ENCODE data around the gene IQSEC1.

IQSEC1 gene

DNA sequence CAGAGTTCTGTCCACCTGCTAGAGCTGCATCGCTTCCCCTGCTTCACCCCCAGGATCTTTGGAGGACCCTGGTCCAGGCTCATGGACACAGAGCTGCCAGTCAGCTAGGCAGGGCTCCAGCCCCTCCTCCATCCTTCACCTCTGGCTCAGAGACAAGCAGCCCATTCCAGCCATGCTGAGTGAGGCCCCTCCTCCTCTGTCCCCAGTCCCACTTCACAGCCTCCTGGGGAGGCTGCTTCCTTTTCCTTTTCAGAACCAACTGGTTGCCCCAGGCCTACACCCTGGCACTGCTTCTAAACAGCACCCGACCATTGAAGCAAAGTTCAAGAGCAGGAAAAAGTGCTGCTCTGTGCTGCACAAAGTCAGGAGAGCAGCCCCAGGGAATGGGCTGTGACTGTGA lies 22.2 kb downstream of the IQSEC1 start:
- no peaks in the 10 kb centered on the region for H3K4me1 ChIP-seq (ENCODE audit: control insufficient read depth, insufficient read depth, low read length)
- H3K36me3 ChIP-seq (ENCODE audit: insufficient read depth, low read length), result no peaks in the 10 kb centered on the region
- H3K4me2 ChIP-seq (ENCODE audit: low read length), result no peak overlapping the region
- H3K9me3 ChIP-seq (replicated peaks; ENCODE audit: low read length), result no peaks in the 10 kb centered on the region
- H3K9ac ChIP-seq (ENCODE audit: low read depth, low read length), result no peak overlapping the region
- H3K27me3 ChIP-seq (ENCODE audit: control insufficient read depth, insufficient read depth, low read length), result peaks cover 14% of the 10 kb centered on the region
- H3K4me3 ChIP-seq (ENCODE audit: low read length), result no peak overlapping the region

DNA sequence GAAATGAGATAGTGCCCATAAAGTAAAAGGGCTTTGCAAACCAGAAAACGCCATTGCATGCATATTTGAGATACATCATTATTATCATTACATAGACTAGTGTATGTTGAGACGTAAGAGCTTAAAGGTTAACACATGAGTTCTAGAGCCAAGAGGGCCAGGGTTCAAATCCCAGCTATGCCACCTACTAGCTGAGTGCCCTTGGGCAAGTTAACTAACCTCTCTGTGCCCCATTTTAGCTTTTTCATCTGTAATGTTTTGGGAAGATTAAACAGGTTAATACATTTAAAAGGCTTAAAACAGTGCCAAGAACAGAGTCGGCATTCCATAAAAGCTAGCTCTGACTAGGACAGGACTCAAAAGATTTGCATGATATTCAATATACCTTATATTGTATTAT lies 22.8 kb downstream of the IQSEC1 start:
- Histone ChIP-seq H3K36me3 (ENCODE audit: insufficient read depth, low read length) (no peaks in the 10 kb centered on the region), H3K4me1 (ENCODE audit: control insufficient read depth, insufficient read depth, low read length) (no peaks in the 10 kb centered on the region), H3K4me3 (ENCODE audit: low read length) (no peak overlapping the region), H3K4me2 (ENCODE audit: low read length) (no peak overlapping the region), H3K9me3 (replicated peaks; ENCODE audit: low read length) (no peaks in the 10 kb centered on the region), H3K9ac (ENCODE audit: low read depth, low read length) (no peak overlapping the region), H3K27me3 (ENCODE audit: control insufficient read depth, insufficient read depth, low read length) (peaks cover 14% of the 10 kb centered on the region)

DNA sequence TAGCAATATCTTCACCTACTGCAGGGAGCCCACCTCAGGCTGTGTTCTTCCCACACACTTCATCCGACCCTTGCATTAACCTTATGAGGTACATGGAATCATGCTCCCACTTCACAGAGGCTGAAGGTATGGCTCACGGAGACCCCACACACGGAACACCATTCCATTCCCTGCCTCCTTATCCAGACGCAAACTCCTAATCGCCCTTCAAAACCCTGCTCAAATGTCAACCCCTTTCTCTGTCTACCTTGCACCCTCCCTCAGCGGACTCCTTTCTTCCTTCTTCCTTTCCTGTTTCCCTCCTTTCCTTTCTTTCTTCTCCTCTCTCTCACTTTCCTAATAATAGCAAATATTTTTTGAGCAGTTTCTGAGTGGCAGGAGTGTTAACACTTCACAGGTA lies 23.8 kb downstream of the IQSEC1 start:
- Histone ChIP-seq H3K4me3 (ENCODE audit: low read length) (no peak overlapping the region), H3K9ac (ENCODE audit: low read depth, low read length) (no peak overlapping the region), H3K9me3 (replicated peaks; ENCODE audit: low read length) (no peaks in the 10 kb centered on the region), H3K36me3 (ENCODE audit: insufficient read depth, low read length) (no peaks in the 10 kb centered on the region), H3K4me2 (ENCODE audit: low read length) (no peak overlapping the region), H3K4me1 (ENCODE audit: control insufficient read depth, insufficient read depth, low read length) (no peaks in the 10 kb centered on the region), H3K27me3 (ENCODE audit: control insufficient read depth, insufficient read depth, low read length) (peaks cover 12% of the 10 kb centered on the region)

DNA sequence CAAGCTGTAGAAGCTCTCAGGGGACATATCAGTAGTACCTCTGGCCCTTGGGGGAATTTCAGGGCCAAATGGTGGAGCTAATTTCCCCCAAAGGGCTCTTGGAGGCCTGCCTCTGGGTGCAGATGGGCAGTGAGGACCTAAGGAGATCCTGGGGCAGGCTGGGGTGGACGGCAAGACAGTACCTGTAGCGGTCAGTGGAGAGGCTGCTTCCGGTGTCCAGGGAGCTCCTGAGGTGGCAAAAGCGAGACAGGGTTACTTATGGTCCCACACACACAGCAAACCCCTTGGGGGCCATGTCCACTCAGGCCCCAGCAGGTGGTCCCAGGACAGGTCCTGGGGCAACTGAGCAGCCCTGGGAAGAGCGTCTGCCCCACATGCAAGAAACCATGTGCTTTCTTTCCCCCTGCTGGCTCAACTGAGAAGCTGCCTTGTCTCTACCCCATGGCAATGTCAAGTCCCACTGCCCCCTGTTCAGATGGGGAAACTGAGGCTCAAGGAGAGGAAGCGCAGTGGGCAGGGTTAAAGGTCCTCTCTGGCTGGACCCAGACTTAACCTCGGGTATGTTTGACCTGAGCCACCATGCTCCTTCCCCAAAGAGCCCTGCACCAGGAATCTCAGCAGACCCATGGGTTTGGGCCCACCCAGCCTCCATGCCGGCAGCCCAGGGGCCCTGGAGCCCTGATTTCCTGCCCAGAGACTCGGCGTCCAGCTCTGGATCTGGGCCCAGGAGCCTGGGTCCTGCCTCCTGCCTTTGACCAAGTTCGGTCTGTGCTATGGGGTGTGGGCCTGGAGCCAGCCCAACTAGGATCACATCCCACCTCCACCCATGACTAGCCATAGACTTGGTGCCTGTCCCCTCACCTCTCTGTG lies 25.7 kb downstream of the IQSEC1 start:
- Histone ChIP-seq H3K4me3 (ENCODE audit: low read length) (no peak overlapping the region), H3K4me1 (ENCODE audit: control insufficient read depth, insufficient read depth, low read length) (no peaks in the 10 kb centered on the region), H3K27me3 (ENCODE audit: control insufficient read depth, insufficient read depth, low read length) (no peaks in the 10 kb centered on the region), H3K4me2 (ENCODE audit: low read length) (no peak overlapping the region), H3K36me3 (ENCODE audit: insufficient read depth, low read length) (no peaks in the 10 kb centered on the region), H3K9me3 (replicated peaks; ENCODE audit: low read length) (no peaks in the 10 kb centered on the region), H3K9ac (ENCODE audit: low read depth, low read length) (no peak overlapping the region)

DNA sequence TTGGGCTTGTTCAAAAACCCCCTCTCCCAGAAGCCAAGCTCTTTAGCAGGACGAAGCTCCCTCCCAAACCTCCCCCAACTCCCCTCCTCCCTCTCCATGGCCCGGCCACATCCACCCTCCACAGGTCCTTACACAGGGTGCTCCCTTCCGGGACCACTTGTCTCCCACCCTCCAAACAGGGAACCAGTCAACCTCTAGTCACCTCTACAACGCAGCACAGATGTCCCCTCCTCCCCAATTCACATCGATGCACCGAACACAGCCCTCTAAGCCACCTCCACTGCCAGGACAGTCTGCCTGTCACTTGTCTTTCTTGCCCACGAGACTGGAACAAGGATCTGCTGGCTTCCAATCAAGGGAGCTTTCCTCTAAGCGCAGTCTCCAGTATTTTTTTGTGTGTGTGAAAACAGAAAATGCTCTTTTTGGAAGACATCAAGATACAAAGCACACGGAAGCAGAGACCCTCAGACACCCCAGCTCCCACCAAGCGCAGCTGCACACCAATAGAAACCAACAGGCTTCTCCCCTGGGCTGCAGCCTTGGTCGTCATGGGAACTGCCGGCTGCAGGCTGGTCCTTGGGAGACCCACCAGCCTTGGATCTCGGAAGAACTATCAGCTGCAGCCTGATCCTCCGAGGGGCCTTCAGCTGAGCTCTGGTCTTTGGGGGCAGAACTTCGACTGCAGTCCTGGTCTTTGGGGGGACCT lies 26.5 kb downstream of the IQSEC1 start:
- H3K4me1 ChIP-seq (ENCODE audit: control insufficient read depth, insufficient read depth, low read length), result no peaks in the 10 kb centered on the region
- H3K9me3 ChIP-seq (replicated peaks; ENCODE audit: low read length), result no peaks in the 10 kb centered on the region
- no peaks in the 10 kb centered on the region for H3K27me3 ChIP-seq (ENCODE audit: control insufficient read depth, insufficient read depth, low read length)
- H3K9ac ChIP-seq (ENCODE audit: low read depth, low read length), result no peak overlapping the region
- H3K4me3 ChIP-seq (ENCODE audit: low read length), result no peak overlapping the region
- H3K4me2 ChIP-seq (ENCODE audit: low read length), result no peak overlapping the region
- no peaks in the 10 kb centered on the region for H3K36me3 ChIP-seq (ENCODE audit: insufficient read depth, low read length)

DNA sequence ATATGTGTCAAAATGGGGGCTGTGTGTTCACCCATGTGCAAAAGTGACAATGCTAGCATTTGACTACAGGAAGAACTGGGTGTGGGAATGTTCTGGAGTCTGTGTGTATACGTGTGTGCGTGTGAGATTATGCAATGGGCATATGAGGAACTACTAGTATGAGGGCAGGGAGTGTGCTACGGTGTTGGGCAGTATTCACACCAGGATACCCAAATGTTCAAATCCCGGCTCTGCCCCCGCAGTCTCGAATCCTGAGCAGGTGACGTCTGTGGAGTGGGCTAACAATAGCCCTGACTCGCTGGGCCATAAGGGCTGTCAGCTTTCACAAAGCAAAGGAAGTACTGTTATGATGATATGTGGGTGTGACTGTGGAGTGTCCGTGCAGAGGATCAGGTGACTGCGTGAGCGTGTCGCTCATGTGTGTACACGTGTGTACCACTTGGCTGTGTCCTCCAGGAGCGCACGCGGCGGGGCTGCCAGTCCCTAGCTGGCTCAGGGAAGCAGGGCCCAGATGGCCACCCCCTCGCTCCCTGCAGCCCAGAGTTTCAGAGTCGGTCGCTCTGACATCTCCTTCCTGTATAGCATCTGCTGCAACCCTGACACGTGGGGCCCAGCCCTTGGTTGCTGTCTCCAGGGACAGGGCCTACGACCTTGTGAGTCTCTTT lies 27.2 kb downstream of the IQSEC1 start:
- no peak overlapping the region for H3K4me3 ChIP-seq (ENCODE audit: low read length)

DNA sequence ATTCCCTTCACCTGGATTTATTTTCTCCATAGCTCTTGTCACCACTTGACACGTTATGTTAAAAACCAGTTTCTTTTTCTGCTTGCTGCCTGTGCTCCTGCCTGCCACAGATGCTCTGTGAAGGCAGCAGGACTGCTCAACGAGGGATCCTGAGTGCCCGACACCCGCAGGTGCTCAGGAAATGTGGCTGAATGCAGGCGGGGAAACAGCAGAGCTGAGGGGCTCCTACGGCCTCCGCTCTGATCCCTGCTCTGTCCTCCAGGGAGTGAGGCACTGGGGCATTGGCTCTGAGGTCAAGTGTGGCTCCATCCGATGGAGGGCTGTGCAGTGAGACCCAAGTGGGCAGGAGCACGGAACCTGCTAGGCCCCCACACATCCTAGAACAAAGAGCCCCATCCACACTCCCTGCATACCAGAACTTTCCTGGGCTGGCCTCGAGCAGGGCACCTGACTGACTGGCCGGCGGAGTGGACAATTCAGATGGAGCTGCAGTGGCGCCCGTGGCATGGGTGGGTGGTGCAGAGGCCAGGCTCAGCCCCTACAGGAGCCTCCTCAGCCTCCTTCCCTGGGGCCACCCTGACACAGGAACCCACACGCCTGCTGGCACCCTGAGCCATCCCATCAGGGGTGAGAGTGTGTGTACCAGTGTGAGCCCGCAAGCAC lies 27.9 kb downstream of the IQSEC1 start:
- no peaks in the 10 kb centered on the region for H3K36me3 ChIP-seq (ENCODE audit: insufficient read depth, low read length)
- H3K27me3 ChIP-seq (ENCODE audit: control insufficient read depth, insufficient read depth, low read length), result peaks cover 1% of the 10 kb centered on the region
- no peak overlapping the region for H3K9ac ChIP-seq (ENCODE audit: low read depth, low read length)
- H3K4me3 ChIP-seq (ENCODE audit: low read length), result no peak overlapping the region
- H3K4me1 ChIP-seq (ENCODE audit: control insufficient read depth, insufficient read depth, low read length), result no peaks in the 10 kb centered on the region
- H3K4me2 ChIP-seq (ENCODE audit: low read length), result no peak overlapping the region
- H3K9me3 ChIP-seq (replicated peaks; ENCODE audit: low read length), result no peaks in the 10 kb centered on the region

More for the DNA sequence above, 27.2 kb downstream of the IQSEC1 start:
- no peaks in the 10 kb centered on the region for H3K36me3 ChIP-seq (ENCODE audit: insufficient read depth, low read length)
- no peaks in the 10 kb centered on the region for H3K9me3 ChIP-seq (replicated peaks; ENCODE audit: low read length)
- no peak overlapping the region for H3K4me2 ChIP-seq (ENCODE audit: low read length)
- no peaks in the 10 kb centered on the region for H3K27me3 ChIP-seq (ENCODE audit: control insufficient read depth, insufficient read depth, low read length)
- no peaks in the 10 kb centered on the region for H3K4me1 ChIP-seq (ENCODE audit: control insufficient read depth, insufficient read depth, low read length)
- no peak overlapping the region for H3K9ac ChIP-seq (ENCODE audit: low read depth, low read length)

DNA sequence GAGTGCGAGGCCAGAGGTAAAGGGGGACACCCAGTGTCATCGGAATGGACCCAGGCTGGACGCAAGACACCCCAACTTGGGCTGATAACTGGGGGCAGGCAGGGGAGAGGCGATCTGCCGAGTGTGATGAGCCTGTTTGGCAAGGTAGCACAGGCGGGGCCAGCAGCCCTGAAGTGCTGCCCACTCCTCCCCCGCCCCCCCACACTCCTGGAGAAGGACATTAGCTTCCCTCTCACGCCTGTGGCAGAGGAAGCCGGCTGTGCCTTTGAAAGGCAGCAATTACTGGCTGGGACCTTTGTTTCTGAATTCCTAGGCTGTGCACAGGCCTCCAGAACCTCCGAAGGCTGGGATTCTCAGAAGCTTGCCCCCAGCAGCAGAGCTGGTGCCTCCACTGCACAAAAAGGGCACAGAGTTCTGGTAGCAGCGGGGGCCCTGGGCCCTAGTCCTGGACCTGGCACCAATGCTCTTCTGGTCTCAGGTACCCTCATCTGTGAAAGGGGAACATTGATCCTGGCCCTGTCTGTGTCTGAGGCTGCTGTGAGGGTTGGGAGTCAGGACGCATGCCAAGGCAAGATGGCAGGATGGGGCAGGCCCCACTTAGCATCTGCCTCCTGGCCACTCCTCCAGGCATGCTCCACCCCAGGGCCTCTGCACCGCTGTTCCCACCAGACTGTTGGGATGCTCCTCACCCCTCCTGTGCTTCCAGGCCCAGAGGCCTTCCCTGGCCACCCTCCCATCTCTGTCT lies 28.6 kb downstream of the IQSEC1 start:
- Histone ChIP-seq H3K4me3 (ENCODE audit: low read length) (no peak overlapping the region), H3K4me1 (ENCODE audit: control insufficient read depth, insufficient read depth, low read length) (no peaks in the 10 kb centered on the region), H3K9me3 (replicated peaks; ENCODE audit: low read length) (no peaks in the 10 kb centered on the region), H3K9ac (ENCODE audit: low read depth, low read length) (no peak overlapping the region), H3K27me3 (ENCODE audit: control insufficient read depth, insufficient read depth, low read length) (peaks cover 8% of the 10 kb centered on the region), H3K4me2 (ENCODE audit: low read length) (no peak overlapping the region), H3K36me3 (ENCODE audit: insufficient read depth, low read length) (no peaks in the 10 kb centered on the region)

DNA sequence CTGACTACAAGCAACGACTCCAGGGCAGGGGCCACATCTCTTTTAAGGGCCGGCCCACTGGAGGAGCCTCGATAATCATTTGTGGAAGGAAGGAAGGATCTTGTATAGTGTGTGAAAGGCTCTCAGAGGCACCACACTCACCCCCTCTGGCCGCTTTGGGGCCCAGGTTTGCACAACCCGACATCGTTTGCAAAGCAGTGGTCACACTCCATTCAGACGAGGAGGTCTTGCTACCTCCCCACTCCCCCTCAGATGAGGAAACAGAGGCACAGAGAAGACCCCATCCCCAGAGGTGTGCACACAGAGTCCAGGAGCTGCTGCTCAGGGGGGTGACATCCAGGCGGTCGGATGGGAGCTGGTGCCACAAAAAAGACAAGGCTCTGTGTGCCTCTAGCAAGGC lies 29.6 kb downstream of the IQSEC1 start:
- H3K4me2 ChIP-seq (ENCODE audit: low read length), result no peak overlapping the region
- no peak overlapping the region for H3K4me3 ChIP-seq (ENCODE audit: low read length)
- H3K4me1 ChIP-seq (ENCODE audit: control insufficient read depth, insufficient read depth, low read length), result no peaks in the 10 kb centered on the region
- no peaks in the 10 kb centered on the region for H3K36me3 ChIP-seq (ENCODE audit: insufficient read depth, low read length)
- peaks cover 19% of the 10 kb centered on the region for H3K27me3 ChIP-seq (ENCODE audit: control insufficient read depth, insufficient read depth, low read length)
- no peaks in the 10 kb centered on the region for H3K9me3 ChIP-seq (replicated peaks; ENCODE audit: low read length)
- H3K9ac ChIP-seq (ENCODE audit: low read depth, low read length), result no peak overlapping the region

DNA sequence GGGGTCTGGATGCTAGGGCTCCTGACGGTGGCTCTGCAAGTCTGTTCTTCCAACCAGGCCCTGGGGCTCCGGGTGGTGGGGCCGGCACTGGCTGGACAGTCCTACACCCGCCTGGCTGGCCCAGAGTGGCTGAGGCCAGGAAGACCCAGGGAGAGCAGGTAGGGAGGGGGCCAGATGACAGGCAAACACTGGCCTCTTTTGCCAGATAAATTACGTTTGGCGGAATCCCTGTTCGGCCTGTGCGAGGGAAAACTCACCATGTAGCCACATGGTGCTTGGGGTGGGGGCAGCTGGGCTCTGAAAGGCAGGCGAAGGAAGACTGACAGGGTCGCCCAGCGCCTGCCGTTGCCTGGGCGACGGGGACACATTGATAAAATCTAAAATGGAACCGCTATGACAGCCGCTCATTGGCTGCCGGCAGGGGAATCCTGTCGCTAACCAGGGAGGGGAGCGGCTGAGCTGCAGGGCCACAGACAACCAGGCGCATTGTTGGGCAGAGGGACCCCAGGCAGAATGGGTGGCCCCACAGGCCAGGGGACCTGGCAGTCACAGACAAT lies 30.4 kb downstream of the IQSEC1 start:
- no peaks in the 10 kb centered on the region for H3K36me3 ChIP-seq (ENCODE audit: insufficient read depth, low read length)
- no peaks in the 10 kb centered on the region for H3K9me3 ChIP-seq (replicated peaks; ENCODE audit: low read length)
- H3K4me3 ChIP-seq (ENCODE audit: low read length), result no peak overlapping the region
- no peaks in the 10 kb centered on the region for H3K4me1 ChIP-seq (ENCODE audit: control insufficient read depth, insufficient read depth, low read length)
- peaks cover 22% of the 10 kb centered on the region for H3K27me3 ChIP-seq (ENCODE audit: control insufficient read depth, insufficient read depth, low read length)
- H3K4me2 ChIP-seq (ENCODE audit: low read length), result no peak overlapping the region
- H3K9ac ChIP-seq (ENCODE audit: low read depth, low read length), result no peak overlapping the region
